ENCODE measurements around the gene SNX3. TPM values are rescaled to one million over a fixed set of nuclear protein-coding genes. Genes with fewer than 3 reads are reported as not detected.

Gene SNX3
- total RNA-seq, 1 experiment from 2014 or later = 102 TPM

GRCh38 chr6:108254433-108255410 is 6.1 kb downstream of the SNX3 start:
- H3K4me3 ChIP-seq = no peak overlapping the region
- no peak overlapping the region for H2AFZ ChIP-seq
- no peaks in the 10 kb centered on the region for H3K9me2 ChIP-seq (ENCODE audit: insufficient read depth)
- H3K9me3 ChIP-seq (ENCODE audit: insufficient read depth, low read depth) = no peaks in the 10 kb centered on the region
- ChIA-PET CTCF (interaction anchor here (0.6 kb wide), 1 partner anchor 129 kb away, joined by 4 read pairs; no protein-coding TSS in a partner anchor), POLR2A (ENCODE audit: unreplicated experiment) (interaction anchor here (0.6 kb wide), 1 partner anchor 22 kb away, joined by 8 read pairs; no protein-coding TSS in a partner anchor)
- H3F3A ChIP-seq (ENCODE audit: insufficient read depth, low read depth) = no peaks in the 10 kb centered on the region; the same call in 1 of the 2 replicates
- H3K27ac ChIP-seq = 0 out of 2 replicates have a peak overlapping the region, but pooled peaks have one; percentile 3
- H3K4me2 ChIP-seq = no peak overlapping the region
- peaks cover 11% of the 10 kb centered on the region for H3K4me1 ChIP-seq (replicated peaks; ENCODE audit: insufficient read depth)
- intact Hi-C loops (cut with micrococcal nuclease; ENCODE audit: unreplicated experiment) = no loop called here
- no peaks in the 10 kb centered on the region for H3K27me3 ChIP-seq (ENCODE audit: insufficient read depth, low read depth)
- DNase-seq = no peak
- 0 out of 2 replicates have a peak, but pooled peaks cover 14% of the 10 kb centered on the region for H4K20me1 ChIP-seq (ENCODE audit: insufficient read depth)
- peaks cover 82% of the 10 kb centered on the region for H3K79me2 ChIP-seq (ENCODE audit: low read depth)
- no peaks in the 10 kb centered on the region for H3K36me3 ChIP-seq (ENCODE audit: low read depth)
- TF ChIP-seq EZH2 (IDR thresholded peaks at IDR 0.05; ENCODE audit: low read depth) = no peak
- no peak for TF ChIP-seq CTCF (conservative IDR thresholded peaks at IDR 0.05)
- BruUV-seq (replicated peaks) = no TSS peak

GRCh38 chr6:108253241-108253640 is 7.6 kb downstream of the SNX3 start:
- H3K36me3 ChIP-seq (ENCODE audit: low read depth) = no peaks in the 10 kb centered on the region
- H3K27me3 ChIP-seq (ENCODE audit: insufficient read depth, low read depth) = no peaks in the 10 kb centered on the region
- no peak overlapping the region for H3K4me3 ChIP-seq
- no peak for TF ChIP-seq EZH2 (IDR thresholded peaks at IDR 0.05; ENCODE audit: low read depth)
- TF ChIP-seq CTCF (conservative IDR thresholded peaks at IDR 0.05) = no peak
- H3K4me2 ChIP-seq = no peak overlapping the region
- POLR2A ChIA-PET (ENCODE audit: unreplicated experiment) = no interaction called here
- H2AFZ ChIP-seq = no peak overlapping the region
- H3K9me2 ChIP-seq (ENCODE audit: insufficient read depth) = no peaks in the 10 kb centered on the region
- intact Hi-C loops (cut with micrococcal nuclease; ENCODE audit: unreplicated experiment) = no loop called here
- no TSS peak for BruUV-seq (replicated peaks)
- no peaks in the 10 kb centered on the region for H3K9me3 ChIP-seq (ENCODE audit: insufficient read depth, low read depth)
- CTCF ChIA-PET = no interaction called here
- 0 out of 2 replicates have a peak, but pooled peaks cover 17% of the 10 kb centered on the region for H4K20me1 ChIP-seq (ENCODE audit: insufficient read depth)
- H3F3A ChIP-seq (ENCODE audit: insufficient read depth, low read depth) = no peaks in the 10 kb centered on the region; the same call in 1 of the 2 replicates
- H3K4me1 ChIP-seq (replicated peaks; ENCODE audit: insufficient read depth) = no peaks in the 10 kb centered on the region
- no peak for DNase-seq
- H3K79me2 ChIP-seq (ENCODE audit: low read depth) = peaks cover 77% of the 10 kb centered on the region
- H3K27ac ChIP-seq = no peak overlapping the region

- no peaks in the 10 kb centered on the region for H3K36me3 ChIP-seq (ENCODE audit: low read depth)
- intact Hi-C loops (cut with micrococcal nuclease; ENCODE audit: unreplicated experiment) = no loop called here
- DNase-seq = no peak
- no peak for TF ChIP-seq CTCF (conservative IDR thresholded peaks at IDR 0.05)
- TF ChIP-seq EZH2 (IDR thresholded peaks at IDR 0.05; ENCODE audit: low read depth) = no peak
- no peaks in the 10 kb centered on the region; the same call in 1 of the 2 replicates for H3F3A ChIP-seq (ENCODE audit: insufficient read depth, low read depth)
- no peaks in the 10 kb centered on the region for H3K9me3 ChIP-seq (ENCODE audit: insufficient read depth, low read depth)
- H3K27me3 ChIP-seq (ENCODE audit: insufficient read depth, low read depth) = no peaks in the 10 kb centered on the region
- H3K4me1 ChIP-seq (replicated peaks; ENCODE audit: insufficient read depth) = no peaks in the 10 kb centered on the region
- ChIA-PET POLR2A (ENCODE audit: unreplicated experiment) (no interaction called here), CTCF (no interaction called here)
- 0 out of 2 replicates have a peak, but pooled peaks cover 19% of the 10 kb centered on the region for H4K20me1 ChIP-seq (ENCODE audit: insufficient read depth)
- H3K79me2 ChIP-seq (ENCODE audit: low read depth) = peaks cover 74% of the 10 kb centered on the region
- H3K4me2 ChIP-seq = no peak overlapping the region
- H2AFZ ChIP-seq = no peak overlapping the region
- H3K4me3 ChIP-seq = no peak overlapping the region
- no peaks in the 10 kb centered on the region for H3K9me2 ChIP-seq (ENCODE audit: insufficient read depth)
- BruUV-seq (replicated peaks) = no TSS peak
- H3K27ac ChIP-seq = no peak overlapping the region
These were observed 8.8 kb downstream of the SNX3 start for GRCh38 chr6:108252055-108252454.
